H9 (cell line): Measurements from ENCODE around the gene ABHD15. TPM values are rescaled to one million over a fixed set of nuclear protein-coding genes. Genes with fewer than 3 reads are reported as not detected.

ENCODE experiments used
- DNase-seq: peaks from one replicate; pipeline ENCODE4 v3.0.0-alpha.2; 2017
- H2AFZ ChIP-seq: one replicate; pipeline ENCODE4 v1.6.1; 2013; ENCODE audit warnings: mild to moderate bottlenecking, low read length, control low read depth, moderate library complexity
- H2AK5ac ChIP-seq: 2 replicates; pipeline ENCODE4 v1.6.1; 2013; ENCODE audit warnings: low read length, control low read depth, mixed read lengths; ENCODE audit not compliant: insufficient read length
- H2BK120ac ChIP-seq: one replicate; pipeline ENCODE4 v1.6.1; 2013; ENCODE audit warnings: low read depth, mild to moderate bottlenecking, low read length, control low read depth, inconsistent platforms; ENCODE audit not compliant: poor library complexity, severe bottlenecking
- H2BK12ac ChIP-seq: 2 replicates; pipeline ENCODE4 v1.6.1; 2013; ENCODE audit warnings: low read length, control low read depth, mixed read lengths, low read depth; ENCODE audit not compliant: insufficient read length
- H2BK15ac ChIP-seq: 2 replicates; pipeline ENCODE4 v1.6.1; 2013; ENCODE audit warnings: low read depth, low read length, control low read depth
- H2BK20ac ChIP-seq: one replicate; pipeline ENCODE4 v1.6.1; 2013; ENCODE audit warnings: low read depth, mild to moderate bottlenecking, low read length, control low read depth, inconsistent platforms; ENCODE audit not compliant: poor library complexity, severe bottlenecking
- H2BK5ac ChIP-seq: 2 replicates; pipeline ENCODE4 v1.6.1; 2013; ENCODE audit warnings: low read length, control low read depth, mixed read lengths; ENCODE audit not compliant: insufficient read length
- H3K14ac ChIP-seq: 2 replicates; pipeline ENCODE4 v1.6.1; 2013; ENCODE audit warnings: low read length, control low read depth; ENCODE audit not compliant: insufficient read depth
- H3K18ac ChIP-seq: 2 replicates; pipeline ENCODE4 v1.6.1; 2013; ENCODE audit warnings: low read depth, mild to moderate bottlenecking, mixed read lengths, low read length, control low read depth; ENCODE audit not compliant: insufficient read length
- H3K23ac ChIP-seq: 2 replicates; pipeline ENCODE4 v1.6.1; 2013; ENCODE audit warnings: low read length, control low read depth, mixed read lengths, low read depth; ENCODE audit not compliant: insufficient read length
- H3K23me2 ChIP-seq: 2 replicates; pipeline ENCODE4 v1.6.1; 2013; ENCODE audit warnings: low read depth, mild to moderate bottlenecking, mixed read lengths, low read length, control low read depth; ENCODE audit not compliant: insufficient read length, poor library complexity, severe bottlenecking
- H3K27ac ChIP-seq: 2 replicates; pipeline ENCODE4 v1.5.1; 2013; ENCODE audit warnings: low read length, control low read depth, mixed read lengths, low read depth; ENCODE audit not compliant: insufficient read length
- H3K27me3 ChIP-seq: 2 replicates; pipeline ENCODE4 v1.6.1; 2013; ENCODE audit warnings: low read length, control low read depth, inconsistent platforms; ENCODE audit not compliant: insufficient read depth
- H3K4ac ChIP-seq: 2 replicates; pipeline ENCODE4 v1.6.1; 2013; ENCODE audit warnings: low read depth, mild to moderate bottlenecking, control low read depth, inconsistent platforms, low read length, moderate library complexity
- H3K4me1 ChIP-seq: 2 replicates; pipeline ENCODE4 v1.6.1; 2013; ENCODE audit warnings: low read length, control low read depth, inconsistent platforms; ENCODE audit not compliant: insufficient read depth
- H3K4me2 ChIP-seq: 2 replicates; pipeline ENCODE4 v1.6.1; 2013; ENCODE audit warnings: low read length, control low read depth, mixed read lengths; ENCODE audit not compliant: insufficient read length, insufficient read depth
- H3K56ac ChIP-seq: 2 replicates; pipeline ENCODE4 v1.6.1; 2013; ENCODE audit warnings: low read depth, mild to moderate bottlenecking, mixed read lengths, low read length, control low read depth; ENCODE audit not compliant: insufficient read length
- H3K79me1 ChIP-seq: 2 replicates; pipeline ENCODE4 v1.6.1; 2013; ENCODE audit warnings: low read depth, mild to moderate bottlenecking, moderate library complexity, low read length, control low read depth, inconsistent platforms; ENCODE audit not compliant: insufficient read depth, poor library complexity, severe bottlenecking
- H3K79me2 ChIP-seq: 2 replicates; pipeline ENCODE4 v1.6.1; 2013; ENCODE audit warnings: low read length, control low read depth, inconsistent platforms; ENCODE audit not compliant: insufficient read depth
- H3K9ac ChIP-seq: 2 replicates; pipeline ENCODE4 v1.6.1; 2013; ENCODE audit warnings: low read length, control low read depth, mixed read lengths; ENCODE audit not compliant: insufficient read length; ENCODE audit errors: extremely low read depth
- H3K9me3 ChIP-seq: one replicate; pipeline ENCODE4 v1.6.1; 2013; ENCODE audit warnings: low read depth, low read length, inconsistent platforms; ENCODE audit not compliant: control insufficient read depth
- H3T11ph ChIP-seq: one replicate; pipeline ENCODE4 v1.6.1; 2013; ENCODE audit warnings: mild to moderate bottlenecking, low read length, control low read depth, inconsistent platforms
- H4K20me1 ChIP-seq: one replicate; pipeline ENCODE4 v1.6.1; 2013; ENCODE audit not compliant: control insufficient read depth, insufficient read length, insufficient read depth
- H4K5ac ChIP-seq: 2 replicates; pipeline ENCODE4 v1.6.1; 2013; ENCODE audit warnings: low read depth, mild to moderate bottlenecking, mixed read lengths, low read length, control low read depth; ENCODE audit not compliant: insufficient read length
- H4K8ac ChIP-seq: replicated peaks from 2 replicates; pipeline ENCODE4 v1.6.1; 2013; ENCODE audit warnings: low read length, control low read depth, mixed read lengths, low read depth; ENCODE audit not compliant: insufficient read length
- H4K91ac ChIP-seq: 2 replicates; pipeline ENCODE4 v1.6.1; 2013; ENCODE audit warnings: low read depth, mild to moderate bottlenecking, moderate library complexity, mixed read lengths, low read length, control low read depth; ENCODE audit not compliant: insufficient read length
- H3K27ac Mint-ChIP-seq, 3 experiments: 2 replicates in 2 of 3; 3 replicates in 1 of 3; pipeline ENCODE4 v1.8.0; 2020 to 2021; ENCODE audit warnings: mixed read lengths in 3 of 3, mild to moderate bottlenecking in 1 of 3, moderate library complexity in 1 of 3
- H3K27me3 Mint-ChIP-seq: 2 replicates; pipeline ENCODE4 v1.8.0; 2021; ENCODE audit warnings: low read depth, mild to moderate bottlenecking, moderate library complexity, mixed read lengths
- H3K36me3 Mint-ChIP-seq, 3 experiments: 2 replicates in 2 of 3; 3 replicates in 1 of 3; pipeline ENCODE4 v1.8.0; 2020 to 2021; ENCODE audit warnings: low read depth in 3 of 3, mixed read lengths in 3 of 3; ENCODE audit not compliant: insufficient read depth in 1 of 3
- H3K4me1 Mint-ChIP-seq, 2 experiments: 2 replicates each; pipeline ENCODE4 v1.8.0; 2020; ENCODE audit warnings: mixed read lengths in 2 of 2
- H3K4me3 Mint-ChIP-seq, 2 experiments: 2 replicates in 1 of 2; 3 replicates in 1 of 2; pipeline ENCODE4 v1.8.0; 2020 to 2021; ENCODE audit warnings: mild to moderate bottlenecking in 2 of 2, mixed read lengths in 2 of 2, moderate library complexity in 1 of 2
- H3K9me3 Mint-ChIP-seq, 2 experiments: 2 replicates in 1 of 2; 3 replicates in 1 of 2; pipeline ENCODE4 v1.8.0; 2020; ENCODE audit warnings: mild to moderate bottlenecking in 2 of 2, mixed read lengths in 2 of 2, moderate library complexity in 1 of 2
- CTCF ChIP-seq: fragments of 200-600 bp; sonication (generic); conservative IDR thresholded peaks from 3 replicates; pipeline ENCODE4 v1.8.0; 2021; ENCODE audit warnings: antibody characterized with exemption, mild to moderate bottlenecking
- WGBS: extraction: QIAGEN DNeasy Blood & Tissue Kit; methylation state at CpG from one replicate; pipeline ENCODE4 v1.1.7; 2013; ENCODE audit warnings: missing lambda C conversion rate, low lambda C conversion rate, mixed read lengths; ENCODE audit not compliant: insufficient read length; ENCODE audit errors: extremely low coverage; 5-methylcytosine and 5-hydroxymethylcytosine counted together
- total RNA-seq: library from RNA; stranded (reverse); gene quantifications from 2 replicates; pipeline ENCODE4 v1.2.1, GENCODE V29; 2021

Gene ABHD15
- total RNA-seq, 1 experiment from 2014 or later = 2.5 TPM

GRCh38 chr17:29563816-29564215 lies 3.0 kb downstream of the ABHD15 start:
- Histone ChIP-seq H4K8ac (no peak overlapping the region), H3K14ac (no peak overlapping the region), H3K27ac (no peak overlapping the region), H3K23me2 (peaks cover 16% of the 10 kb centered on the region), H3K4me1 (no peaks in the 10 kb centered on the region), H2BK12ac (no peak overlapping the region), H3K79me2 (no peaks in the 10 kb centered on the region), H3K27me3 (peaks cover 8% of the 10 kb centered on the region; the same call in 1 of the 2 replicates), H3K9me3 (no peaks in the 10 kb centered on the region), H3K18ac (no peak overlapping the region), H3K79me1 (no peaks in the 10 kb centered on the region), H2BK120ac (no peak overlapping the region), H3K9ac (no peak overlapping the region), H3K56ac (no peak overlapping the region), H3K4ac (no peak overlapping the region), H2BK5ac (no peak overlapping the region), H4K91ac (no peak overlapping the region), H2AK5ac (no peak overlapping the region), H2BK15ac (no peak overlapping the region), H4K5ac (no peak overlapping the region), H3K4me2 (no peak overlapping the region), H3K23ac (no peak overlapping the region), H3T11ph (no peak overlapping the region), H4K20me1 (no peaks in the 10 kb centered on the region), H2AFZ (no peak overlapping the region), H2BK20ac (no peak overlapping the region)
- Mint-ChIP-seq H3K36me3 (no peaks in the 10 kb centered on the region; a peak in 1 of 7 replicates), H3K27ac (no peak overlapping the region), H3K27me3 (peaks cover 42% of the 10 kb centered on the region), H3K4me3 (no peak overlapping the region; a peak in 1 of 5 replicates), H3K9me3 (no peaks in the 10 kb centered on the region; a peak in 1 of 5 replicates), H3K4me1 (peaks cover 7 to 11% of the 10 kb centered on the region in 2 experiments)
- DNase-seq = no peak
- TF ChIP-seq CTCF = no peak
- no CpG with 5 or more reads among the region's 3 CpGs for WGBS
